KG1 (cell line): ENCODE results near the gene SUN1.
"Not testable (repeated sequence)": the region's sequence is repeated elsewhere in the genome, so short reads cannot be mapped to it uniquely, and the experiment has no call there.

Experiments
- DNase-seq: peaks from one replicate; lab custom pipeline; 2025; lab: John Stamatoyannopoulos, UW

SUN1 gene

DNA sequence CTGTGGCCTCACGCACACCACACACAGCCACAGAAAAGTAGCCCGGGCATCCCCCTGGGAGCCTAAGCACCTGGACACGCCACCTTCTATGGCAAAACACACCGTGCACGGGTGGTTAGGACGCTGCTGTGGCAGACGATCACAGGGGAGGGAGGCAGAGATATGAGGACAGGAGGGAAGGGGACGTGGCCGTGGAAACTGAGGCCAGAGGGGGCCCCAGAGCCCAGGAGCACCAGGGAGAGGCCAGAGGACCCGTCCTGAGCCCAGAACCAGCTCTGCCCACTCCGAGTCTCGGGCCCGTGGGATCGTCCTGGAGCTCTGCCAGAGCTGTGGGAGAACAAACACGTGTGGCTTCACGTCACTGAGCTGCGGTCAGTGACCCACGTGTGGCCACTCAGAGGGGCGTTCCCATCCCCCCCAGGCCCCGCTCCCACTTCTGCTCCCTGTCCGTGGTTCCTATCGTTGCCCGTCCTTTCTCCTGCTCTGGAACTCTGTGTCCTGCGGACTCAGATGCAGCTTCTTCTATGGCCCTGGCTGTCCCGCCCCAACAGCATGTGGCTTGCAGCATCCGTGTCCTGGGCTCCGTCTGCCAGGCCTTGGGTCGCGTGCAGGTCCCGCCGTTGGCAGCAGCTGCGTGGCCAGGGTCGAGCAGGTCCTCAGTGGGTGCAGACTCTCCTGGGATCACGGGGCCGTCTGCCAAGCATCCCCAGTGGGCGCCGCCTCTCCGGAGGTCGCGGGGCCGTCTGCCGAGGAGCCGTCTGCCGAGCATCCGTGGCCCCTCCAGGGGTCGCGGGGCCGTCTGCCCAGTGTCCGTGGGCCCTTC is 75.1 kb downstream of the SUN1 start:
- DNase-seq, result no peak

DNA sequence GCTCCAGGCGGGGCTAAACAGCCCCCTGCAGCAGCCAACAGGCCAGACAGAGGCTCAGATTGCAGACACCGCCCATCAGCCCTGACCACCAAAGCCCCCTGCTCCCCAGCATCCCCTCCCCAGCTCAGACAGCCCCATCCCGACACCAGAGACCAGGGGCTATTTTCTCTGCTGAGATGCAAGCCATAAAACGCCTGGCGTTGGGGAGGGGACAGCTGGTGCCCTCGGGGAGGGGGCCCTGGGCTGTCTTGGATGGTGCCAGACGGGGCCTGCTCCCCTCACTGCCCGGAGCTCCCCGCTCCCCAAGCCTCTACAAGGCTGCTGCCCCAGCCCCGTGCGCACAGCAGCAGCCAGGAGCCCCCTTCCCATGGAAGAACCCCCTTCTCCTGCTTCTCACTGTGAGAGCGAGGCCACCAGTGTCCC is 75.9 kb downstream of the SUN1 start:
- no peak for DNase-seq

DNA sequence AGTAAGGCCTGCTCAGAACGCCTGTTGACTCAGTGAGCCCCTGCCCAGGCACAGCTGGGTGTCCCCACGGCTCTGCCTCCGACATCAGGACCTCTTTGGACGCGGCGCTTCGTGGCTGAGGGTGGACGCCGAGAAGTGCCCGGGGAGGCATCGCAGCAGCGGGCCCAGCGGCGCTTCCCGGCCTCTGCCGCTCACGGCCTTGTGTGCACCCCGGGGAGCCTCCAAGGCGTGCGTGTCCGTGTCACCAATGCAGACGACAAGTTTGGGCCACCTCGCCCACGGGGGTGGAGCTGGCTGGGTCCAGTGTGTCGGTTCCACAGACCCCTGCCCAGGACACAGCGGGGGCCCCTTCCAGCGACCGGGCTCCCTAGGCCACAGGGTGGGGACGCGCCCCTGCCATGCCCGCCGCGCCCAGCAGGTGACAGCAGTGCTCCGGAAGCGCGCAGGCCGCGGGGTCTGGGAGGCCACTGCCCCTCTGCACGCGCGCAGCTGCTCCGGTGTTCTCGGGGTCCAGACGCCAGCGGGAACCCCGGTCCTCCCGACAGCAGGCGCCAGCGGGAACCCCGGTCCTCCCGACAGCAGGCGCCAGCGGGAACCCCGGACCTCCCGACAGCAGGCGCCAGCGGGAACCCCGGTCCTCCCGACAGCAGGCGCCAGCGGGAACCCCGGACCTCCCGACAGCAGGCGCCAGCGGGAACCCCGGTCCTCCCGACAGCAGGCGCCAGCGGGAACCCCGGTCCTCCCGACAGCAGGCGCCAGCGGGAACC is 76.5 kb downstream of the SUN1 start:
- not testable (repeated sequence) for DNase-seq

DNA sequence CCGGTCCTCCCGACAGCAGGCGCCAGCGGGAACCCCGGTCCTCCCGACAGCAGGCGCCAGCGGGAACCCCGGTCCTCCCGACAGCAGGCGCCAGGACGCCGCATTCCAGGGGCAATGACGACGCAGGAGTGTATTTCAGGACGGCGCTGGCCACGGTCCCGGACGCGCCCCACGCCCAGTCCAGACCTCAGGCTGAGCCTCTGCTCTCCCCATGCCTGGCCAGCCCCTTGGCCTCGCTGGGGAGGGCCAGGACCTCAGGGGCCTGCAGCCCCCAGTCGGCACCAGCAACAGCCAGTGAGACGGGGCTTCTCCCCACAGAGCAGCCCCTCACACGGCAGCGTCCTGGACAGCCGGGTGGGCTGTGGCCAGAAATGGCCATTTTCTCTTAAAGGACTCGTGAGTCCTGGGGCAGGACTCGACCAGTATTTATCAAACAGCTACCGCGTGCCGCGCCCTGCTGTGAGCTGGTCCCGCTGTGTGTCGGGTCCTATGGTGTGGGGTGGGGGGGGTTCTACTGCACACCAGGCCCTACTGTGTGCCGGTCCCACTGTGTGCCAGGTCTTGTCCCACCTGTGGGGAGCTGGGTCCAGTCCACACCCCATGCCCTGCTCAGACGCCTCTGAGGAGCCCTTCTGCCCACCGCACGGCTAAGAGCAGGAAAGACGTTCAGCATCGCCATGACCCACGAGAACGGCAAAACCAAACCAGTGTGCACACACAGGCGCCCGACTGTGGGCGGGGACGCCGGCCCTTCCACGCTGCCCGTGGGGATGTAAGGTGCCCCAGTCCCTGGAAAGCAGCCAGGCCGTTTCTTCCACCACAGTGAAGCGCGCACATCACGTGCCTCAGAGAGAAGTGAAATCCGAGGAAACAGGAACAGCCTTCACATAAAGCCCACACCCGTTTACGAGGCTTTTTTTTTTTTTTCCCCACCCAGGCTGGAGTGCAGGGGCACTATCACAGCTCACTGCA is 77.4 kb downstream of the SUN1 start:
- no peak for DNase-seq

DNA sequence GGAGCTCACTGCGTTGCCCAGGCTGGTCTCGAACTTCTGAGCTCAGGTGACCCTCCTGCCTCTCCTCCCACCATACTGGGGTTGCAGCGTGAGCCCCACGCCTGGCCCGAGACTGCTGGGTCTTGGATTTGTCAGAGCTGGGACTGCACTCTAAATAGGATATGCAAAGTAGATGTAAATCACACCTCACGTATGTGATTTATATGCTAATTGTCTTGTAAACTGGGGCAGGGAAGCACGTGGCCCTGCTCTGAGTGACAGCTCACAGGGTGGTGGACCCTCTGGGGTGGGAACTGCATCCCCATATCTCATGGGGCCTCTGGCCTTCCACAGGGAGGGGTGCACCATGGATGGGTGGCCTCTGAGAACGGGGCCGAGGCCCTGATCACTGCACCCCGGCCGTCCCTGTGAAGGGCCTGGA is 78.2 kb downstream of the SUN1 start:
- DNase-seq, result no peak

DNA sequence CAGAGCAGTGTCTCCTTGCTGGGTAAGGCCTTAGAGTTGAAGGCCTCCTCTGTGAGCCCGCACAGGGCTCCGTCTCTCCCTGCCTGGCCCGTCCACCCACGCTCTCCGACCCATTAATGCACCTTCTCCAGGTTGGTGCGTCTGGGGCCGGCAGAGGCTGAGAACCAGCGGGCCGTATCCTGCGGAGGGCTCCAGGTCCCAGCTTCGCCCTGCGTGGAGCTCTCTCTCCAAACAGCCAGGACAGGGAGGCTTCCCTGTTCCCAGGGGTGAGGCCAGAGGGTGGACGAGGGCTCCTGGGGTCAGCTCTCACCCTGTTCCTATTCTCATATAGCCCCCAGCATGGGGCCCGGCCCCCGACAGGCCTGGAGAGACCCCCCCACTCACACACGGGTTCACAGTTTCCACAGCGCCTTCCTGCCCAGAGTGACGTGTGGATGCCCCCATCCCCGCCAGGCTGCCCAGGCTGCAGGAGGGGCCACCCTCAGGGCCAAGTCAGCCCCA is 78.7 kb downstream of the SUN1 start:
- no peak for DNase-seq

DNA sequence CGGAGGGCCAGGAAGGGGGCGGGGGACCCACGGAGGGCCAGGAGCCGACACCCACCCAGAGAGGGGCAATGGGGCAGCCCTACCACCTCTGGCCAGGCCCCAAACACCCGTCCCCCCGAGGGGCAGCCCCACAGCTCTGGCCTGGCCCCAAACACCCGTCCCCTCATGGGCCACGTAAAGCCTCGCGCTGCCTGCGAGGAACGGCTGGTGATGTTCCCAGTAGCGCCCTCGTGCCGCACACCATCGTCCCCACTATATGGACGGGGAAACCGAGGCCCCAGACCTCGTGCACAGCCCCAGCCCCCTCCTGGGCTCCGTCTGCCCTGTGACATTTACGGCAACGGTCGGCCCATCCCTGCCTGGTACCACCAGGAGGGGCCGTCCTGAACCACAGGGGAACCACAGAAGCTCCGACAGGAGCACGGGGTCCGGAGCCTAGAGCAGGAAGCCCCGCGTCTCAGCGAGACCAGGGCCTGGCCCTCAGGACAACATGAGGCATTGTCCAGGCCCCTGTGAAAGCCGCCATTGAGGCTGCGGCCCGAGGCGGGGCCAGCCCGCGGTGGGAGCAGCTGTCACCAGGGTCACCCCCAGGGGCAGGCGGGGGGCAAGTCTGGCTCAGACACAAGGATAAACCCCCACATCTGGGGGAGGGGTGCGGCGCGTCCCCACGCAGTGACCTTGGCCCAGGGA is 79.7 kb downstream of the SUN1 start:
- no peak for DNase-seq

DNA sequence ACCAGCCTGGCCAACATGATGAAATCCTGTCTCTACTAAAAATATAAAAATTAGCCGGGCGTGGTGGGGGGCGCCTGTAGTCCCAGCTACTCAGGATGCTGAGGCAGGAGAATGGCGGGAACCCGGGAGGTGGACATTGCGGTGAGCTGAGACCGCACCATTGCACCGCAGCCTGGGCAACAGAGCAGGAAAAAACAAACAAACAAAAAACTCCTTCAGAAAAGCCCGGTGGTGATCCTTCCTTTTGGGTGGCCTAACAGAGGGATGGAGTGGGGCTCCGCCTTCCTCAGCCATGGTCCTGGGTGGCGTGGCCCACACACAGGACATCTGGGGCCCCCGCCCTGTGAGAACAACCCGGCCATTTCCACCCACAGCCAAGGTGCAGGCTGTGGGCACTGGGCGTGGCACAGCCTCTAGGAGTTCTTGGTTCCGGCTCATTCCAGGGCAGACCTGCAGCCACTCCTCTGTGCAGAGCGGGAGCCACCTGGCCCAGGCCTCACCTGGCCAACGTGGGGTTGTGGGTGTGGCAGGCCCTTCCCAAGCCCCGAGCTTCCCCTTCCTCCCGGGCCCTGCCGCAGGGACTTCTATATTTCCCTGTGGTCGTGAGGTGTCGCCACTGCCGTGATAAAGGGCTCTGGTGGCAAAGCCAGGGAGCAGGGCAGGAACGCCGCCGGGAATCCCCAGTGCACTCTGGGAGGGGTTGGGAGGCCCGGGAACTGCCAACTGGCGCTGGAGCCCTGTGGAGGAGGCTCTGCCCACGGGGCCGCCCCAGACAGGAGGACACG is 81.7 kb downstream of the SUN1 start:
- no peak for DNase-seq

DNA sequence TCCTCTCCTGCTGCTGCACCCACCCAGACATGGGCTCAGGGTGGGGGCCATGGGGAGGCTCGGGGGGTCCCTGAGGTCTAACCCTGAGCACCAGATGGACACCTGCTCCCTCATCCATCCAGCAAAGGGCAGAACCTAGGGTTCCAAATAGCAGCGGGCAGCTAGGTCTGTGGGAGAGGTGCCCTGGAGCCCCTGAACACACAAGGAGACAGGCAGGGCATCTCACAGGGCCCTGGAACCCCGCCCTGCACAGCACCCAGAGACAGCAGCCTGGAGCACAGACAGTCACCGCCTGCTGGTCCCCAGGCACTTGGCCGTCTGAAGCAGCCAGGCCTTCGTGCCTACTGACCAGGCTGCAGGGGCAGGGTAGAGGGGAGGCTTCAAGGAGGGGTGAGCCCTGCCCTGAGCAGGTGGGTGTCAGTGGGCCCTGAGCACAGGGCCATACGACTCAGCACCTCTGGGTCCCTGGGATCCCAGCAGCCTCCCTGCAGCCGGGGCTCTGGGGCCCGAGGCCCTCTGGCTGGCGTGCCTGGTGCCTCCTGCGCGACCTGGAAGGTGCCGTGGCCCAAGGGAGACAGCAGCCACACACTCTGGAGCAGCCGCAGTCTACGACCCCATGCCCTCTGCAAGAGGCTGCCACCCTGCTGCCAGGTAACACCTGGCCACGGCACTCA is 82.4 kb downstream of the SUN1 start:
- DNase-seq, result no peak

DNA sequence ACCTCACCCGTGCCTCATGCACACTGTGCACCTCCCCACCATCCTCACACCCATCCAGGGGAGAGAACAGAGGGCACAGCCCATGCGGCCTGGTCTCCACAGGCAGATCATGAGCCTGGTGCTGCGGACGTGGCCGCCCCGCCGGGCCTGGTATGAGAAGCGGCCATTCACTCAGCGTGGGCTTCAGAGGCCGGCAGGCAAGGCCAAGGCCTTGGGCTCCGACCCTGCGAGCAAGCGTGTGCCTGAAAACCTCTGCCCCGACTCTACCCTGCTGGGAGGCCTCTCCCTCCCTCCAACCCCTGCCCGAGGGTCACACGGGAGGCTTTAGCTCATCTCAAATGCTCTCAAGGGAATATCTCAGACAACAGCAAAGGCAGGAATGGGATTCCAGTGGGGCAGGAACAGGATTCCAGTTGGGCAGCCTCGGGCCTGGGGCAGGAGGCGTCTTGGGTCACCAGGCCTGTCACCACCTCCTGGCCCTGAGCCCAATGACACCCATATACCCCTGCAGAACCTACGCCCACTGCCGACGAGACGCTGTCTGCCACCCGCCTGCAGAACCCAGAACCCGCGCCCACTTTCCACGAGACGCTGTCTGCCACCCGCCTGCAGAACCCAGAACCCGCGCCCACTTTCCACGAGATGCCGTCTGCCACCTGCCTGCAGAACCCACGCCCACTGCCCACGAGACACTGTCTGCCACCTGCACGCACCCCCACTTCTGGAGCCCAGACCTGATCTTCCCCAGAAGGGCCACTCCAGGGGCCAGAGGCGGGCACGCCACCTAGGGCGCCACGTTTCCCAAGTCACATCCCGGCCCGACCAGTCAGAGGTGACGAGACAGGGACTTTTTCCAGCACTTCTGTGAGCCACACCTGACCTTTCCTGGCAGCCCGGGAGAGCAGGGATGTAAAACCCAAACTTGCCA is 83.3 kb downstream of the SUN1 start:
- DNase-seq, result no peak

DNA sequence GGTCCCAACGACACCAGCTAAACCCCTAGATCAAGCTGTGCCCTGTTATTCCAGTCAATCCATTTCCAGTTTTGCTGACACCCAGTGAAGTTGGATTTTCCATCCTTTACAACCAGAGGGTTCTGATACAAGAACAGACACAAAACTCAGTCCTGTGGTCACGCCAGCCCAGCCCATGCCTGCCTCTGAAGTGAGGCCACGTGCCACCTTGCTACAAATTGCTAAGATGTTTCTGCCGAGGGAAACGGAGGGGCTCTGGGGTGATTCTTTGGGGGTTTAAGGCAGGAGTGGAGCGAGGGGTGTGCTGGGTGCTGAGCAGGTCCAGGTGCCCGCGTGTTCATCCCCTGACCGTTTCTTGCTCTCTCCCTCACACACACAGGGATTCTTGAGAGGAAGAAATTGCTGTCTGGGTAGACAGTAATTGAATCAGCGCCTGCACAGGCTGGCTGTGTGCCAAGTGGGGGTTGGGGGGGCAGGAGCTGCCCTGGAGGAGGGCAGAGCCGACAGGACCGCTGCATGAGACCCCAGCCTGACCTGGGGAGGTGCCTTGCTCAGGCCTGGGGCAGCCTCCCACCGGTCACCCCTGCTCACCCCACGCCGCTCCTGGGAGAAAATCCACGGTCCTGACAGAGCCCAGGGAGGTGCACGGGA is 84.1 kb downstream of the SUN1 start:
- DNase-seq, result no peak

DNA sequence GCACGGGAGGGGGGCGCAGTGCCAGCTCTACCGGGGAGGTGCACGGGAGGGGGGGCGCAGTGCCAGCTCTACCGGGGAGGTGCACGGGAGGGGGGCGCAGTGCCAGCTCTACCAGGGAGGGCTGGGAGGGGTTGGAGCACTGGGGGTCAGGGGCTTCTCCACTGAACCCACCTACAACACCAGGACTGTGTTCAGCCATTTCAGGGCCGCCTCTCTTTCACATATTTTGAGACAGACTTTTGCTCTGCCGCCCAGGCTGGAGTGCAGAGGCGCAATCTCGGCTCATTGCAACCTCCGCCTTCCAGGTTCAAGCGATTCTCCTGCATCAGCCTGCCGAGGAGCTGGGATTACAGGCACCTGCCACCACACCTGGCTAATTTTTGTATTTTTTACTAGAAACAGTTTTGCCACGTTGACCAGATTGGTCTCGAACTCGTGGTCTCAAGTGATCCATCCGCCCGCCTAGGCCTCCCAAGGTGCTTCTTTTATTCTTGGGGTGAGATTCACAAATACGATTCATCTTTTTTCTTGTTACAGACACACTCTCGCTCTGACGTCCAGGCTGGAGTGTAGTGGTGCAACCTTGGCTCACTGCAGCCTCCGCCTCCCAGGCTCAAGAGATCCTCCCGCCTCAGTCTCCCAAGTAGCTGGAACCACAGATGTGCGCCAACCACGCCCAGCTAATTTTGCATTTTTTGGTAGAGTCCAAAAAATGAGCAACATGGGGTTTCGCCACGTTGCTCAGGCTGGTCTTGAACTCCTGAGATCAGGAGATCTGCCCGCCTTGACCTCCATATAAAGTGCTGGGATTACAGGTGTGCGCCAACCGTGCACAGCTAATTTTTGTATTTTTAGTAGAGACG is 85.2 kb downstream of the SUN1 start:
- no peak for DNase-seq

DNA sequence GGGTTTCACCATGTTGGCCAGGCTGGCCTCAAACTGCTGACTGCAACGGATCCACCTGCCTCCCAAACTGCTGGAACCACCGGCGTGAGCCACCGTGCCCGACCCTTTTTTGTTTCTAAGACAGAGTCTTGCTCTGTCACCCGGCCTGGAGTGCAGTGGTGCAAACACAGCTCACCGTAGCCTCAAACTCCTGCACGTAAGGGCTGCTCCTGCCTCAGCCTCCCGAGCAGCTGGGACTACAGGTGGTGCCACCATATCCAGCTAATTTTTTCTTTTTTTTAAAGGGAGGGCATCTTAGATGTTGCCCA is 85.8 kb downstream of the SUN1 start:
- no peak for DNase-seq

DNA sequence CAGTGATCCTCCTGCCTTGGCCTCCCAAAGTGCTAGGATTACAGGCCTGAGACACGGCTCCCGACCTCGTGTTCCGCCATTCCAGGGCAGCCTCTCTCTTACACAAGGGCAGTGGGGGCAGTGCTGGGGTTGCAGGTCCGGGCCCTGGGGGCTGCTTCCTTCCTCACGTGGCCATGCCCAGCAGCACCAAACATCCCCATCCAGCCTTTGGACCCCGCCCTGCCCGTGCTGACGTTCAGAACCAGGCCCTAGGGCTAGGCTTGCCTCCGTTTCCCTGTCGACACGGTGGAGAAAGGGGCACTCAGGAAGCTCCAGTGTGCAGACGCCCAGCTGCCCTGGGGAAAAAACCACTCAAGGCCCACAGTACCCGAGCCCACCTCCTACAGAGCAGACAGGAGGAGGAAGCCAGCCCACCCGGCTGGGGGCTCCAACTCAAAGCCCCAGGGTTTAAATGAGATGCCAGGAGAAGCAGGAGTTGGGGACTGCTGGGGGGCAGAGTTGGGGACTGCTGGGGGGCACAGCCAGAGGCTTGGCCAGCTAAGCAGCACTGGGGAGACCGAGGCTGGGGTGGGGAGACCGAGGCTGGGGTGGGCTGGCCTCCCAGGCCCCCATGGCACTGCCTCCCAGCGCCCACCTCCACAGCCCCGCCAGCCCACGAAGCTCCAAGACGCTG is 86.3 kb downstream of the SUN1 start:
- no peak for DNase-seq

DNA sequence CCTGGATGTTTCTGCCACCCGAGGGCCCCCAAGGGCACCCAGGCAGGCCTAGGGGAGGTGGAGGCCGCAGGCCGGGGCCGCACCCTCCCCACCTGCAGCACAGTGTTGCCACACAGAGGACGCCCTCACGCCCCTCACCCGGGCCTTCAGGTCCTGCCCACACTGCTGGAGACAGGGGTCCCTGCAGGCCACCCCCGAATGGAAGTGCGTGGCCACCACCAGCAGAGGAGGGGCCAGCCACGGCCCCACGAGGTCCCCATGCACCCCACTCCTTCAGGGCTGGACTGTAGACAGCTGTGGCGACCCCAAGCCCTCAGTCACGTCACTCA is 86.8 kb downstream of the SUN1 start:
- DNase-seq, result no peak

DNA sequence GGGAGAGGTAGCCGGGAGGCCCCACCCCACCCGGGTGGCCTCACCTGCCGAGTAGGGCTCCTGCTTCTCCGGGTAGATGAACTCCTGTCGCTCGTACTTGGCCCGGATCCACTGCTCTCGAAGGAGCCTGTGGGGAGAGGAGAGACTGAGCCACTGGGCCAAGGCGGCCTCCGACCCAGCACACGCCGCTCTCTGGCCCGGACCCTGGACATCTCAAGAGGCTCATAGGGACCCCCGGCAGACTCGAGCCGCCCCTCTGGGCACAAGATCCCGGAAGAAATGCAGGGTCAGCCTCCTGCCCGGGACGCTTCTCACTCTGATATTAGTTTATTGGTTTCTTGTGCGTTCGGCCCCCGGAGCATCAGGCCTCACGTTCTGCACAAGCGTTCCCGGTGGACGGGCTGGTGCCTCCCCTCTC is 87.7 kb downstream of the SUN1 start:
- no peak for DNase-seq
